GM23248 (cell line): ENCODE measurements around the gene KLHL14.

Source experiments
- EZH2 ChIP-seq: fragments of 200-600 bp; sonication (generic); IDR thresholded peaks from 2 replicates; pipeline ENCODE4 v1.6.1; 2018; ENCODE audit warnings: antibody characterized with exemption, mild to moderate bottlenecking; ENCODE audit not compliant: insufficient read depth, poor library complexity, severe bottlenecking
- EZH2phosphoT487 ChIP-seq: fragments of 200-600 bp; sonication (generic); IDR thresholded peaks from 2 replicates; pipeline ENCODE4 v1.6.1; 2018; ENCODE audit warnings: antibody characterized with exemption, moderate library complexity, mild to moderate bottlenecking, low read depth; ENCODE audit not compliant: insufficient read depth

DNA sequence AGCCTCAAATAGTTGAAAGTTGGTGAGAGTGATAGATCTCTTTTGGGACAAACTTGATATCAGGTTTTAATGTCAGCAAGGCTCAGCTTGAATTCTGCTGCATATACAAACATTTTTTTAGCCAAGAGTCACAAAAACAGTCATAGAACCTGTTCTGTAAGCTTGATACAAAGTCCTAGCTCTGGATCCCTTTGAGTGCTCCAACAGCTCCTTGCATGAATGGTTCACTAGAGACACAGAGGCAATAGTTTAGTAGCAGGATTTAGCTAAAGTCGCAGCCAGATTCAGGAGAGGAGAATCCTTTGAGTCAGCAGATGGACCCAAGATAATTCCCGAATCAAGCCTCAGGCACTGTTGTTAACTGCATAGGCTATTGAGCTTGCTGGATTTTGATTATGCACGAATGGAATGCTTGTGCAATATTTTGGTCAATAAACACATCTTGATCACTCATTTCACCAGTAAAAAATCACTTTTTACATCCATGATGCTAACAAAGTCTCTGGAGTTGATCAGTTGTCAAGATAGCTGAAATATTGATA is 148.6 kb downstream of the KLHL14 start:
- no peak for TF ChIP-seq EZH2phosphoT487
- TF ChIP-seq EZH2: no peak
